Right forelimb (tissue), 1 donor: ENCODE results near the gene ITGB1BP2.
"Not testable (repeated sequence)": the region's sequence is repeated elsewhere in the genome, so short reads cannot be mapped to it uniquely, and the experiment has no call there.

Source experiments
- DNase-seq: peaks from one replicate; pipeline ENCODE4 v3.0.0-alpha.2; 2018

ITGB1BP2 gene

GRCh38 chrX:71302461-71303213 lies 1.1 kb downstream of the ITGB1BP2 start:
- DNase-seq: no peak

DNA sequence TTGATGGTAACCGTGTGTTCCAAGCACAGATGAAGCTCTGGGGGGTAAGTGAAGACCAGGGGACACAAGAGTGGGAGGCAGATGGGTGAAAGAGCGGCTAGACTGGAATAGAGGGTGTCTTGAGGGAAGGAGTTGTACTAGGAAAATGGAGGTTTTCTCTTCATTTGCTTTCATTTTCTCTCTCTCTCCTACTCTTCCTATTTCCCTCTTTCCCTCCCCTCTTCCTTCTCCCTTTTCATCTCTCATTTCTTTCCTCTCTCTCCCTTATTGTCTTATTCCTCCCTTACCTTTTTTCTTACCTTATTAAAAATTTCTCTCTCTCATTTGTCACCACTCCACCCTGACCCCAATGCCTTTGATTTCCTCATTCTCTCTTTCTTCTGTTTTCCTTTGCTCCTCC lies 3.0 kb downstream of the ITGB1BP2 start:
- DNase-seq: no peak

- no peak for DNase-seq
These were observed 14.4 kb downstream of the ITGB1BP2 start for GRCh38 chrX:71315917-71316316.

- not testable (repeated sequence) for DNase-seq
These were observed 15.4 kb downstream of the ITGB1BP2 start for GRCh38 chrX:71316959-71317358.

DNA sequence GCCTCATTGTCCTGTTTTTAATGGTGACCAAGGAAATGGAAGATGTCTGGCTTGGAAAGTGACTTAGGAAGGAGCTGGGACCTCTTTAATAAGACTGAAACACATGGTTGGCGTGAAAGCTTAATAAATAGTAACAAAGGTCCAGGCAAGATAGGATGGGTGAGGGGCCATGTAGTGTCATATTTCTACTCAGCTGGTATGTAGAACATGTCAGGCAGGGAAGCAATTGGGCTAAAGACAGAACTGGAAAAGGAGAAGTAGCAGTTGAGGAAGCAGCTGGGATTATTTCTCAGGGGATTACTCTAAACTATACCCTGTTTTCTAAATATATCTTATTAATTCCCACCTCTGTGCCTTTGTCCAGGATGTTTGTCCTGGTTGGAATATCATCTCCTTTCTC lies 18.6 kb downstream of the ITGB1BP2 start:
- no peak for DNase-seq

DNA sequence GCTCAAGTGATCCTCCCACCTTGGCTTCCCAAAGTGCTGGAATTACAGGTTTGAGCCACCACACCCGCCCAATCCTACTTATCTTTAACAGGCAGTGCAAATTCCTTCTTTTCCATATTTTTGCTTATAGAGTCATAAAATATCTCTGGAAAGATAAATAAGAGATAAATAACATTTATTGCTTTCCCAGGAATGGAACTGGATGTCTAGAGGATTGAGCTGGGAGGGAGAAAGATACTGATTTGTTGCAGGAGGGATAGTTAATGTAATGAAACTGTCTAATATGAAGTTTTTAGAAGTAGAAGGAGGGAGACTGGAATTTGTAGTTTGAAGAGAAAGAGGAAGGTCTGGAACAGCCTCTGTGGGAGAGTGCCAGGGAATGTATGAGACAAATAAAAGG lies 20.2 kb downstream of the ITGB1BP2 start:
- no peak for DNase-seq

DNA sequence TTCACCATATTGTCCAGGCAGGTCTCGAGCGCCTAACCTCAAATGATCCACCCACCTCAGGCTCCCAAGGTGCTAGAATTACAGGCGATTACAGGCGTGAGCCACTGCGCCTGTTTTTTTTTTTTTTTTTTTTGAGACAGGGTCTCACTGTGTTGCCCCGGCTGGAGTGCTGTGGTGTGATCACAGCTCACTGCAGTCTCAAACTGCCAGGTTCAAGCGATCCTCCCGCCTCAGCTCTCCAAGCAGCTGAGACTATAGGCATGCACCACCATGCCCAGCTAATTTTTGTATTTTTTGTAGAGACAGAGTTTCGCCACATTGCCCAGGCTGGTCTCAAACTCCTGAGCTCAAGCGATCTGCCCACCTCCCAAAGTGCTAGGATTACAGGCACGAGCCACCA lies 22.9 kb downstream of the ITGB1BP2 start:
- not testable (repeated sequence) for DNase-seq

- no peak for DNase-seq
These were observed 24.8 kb downstream of the ITGB1BP2 start for GRCh38 chrX:71326394-71326793.

DNA sequence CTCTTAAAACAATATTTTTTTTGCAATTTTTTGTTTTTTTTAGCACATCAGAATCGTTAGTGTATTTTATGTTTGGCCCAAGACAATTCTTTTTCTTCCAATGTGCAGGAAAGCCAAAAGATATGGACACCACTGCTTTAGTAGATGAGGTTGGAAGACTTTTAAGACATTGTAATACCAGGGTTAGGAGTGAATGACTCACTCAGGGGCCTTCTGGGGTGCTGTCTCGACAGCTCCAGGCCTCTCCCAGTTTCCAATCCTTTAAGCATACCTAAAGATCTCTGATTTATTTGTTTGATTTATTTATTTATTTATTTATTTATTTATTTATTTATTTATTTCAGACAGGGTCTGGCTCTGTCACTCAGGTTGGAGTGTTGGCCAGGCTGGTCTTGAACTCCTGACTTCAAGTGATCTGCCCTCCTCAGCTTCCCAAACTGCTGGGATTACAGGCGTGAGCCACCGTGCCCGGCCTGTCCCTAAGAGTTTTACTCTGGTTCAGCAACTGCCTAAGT lies 47.7 kb downstream of the ITGB1BP2 start:
- DNase-seq: not testable (repeated sequence)

DNA sequence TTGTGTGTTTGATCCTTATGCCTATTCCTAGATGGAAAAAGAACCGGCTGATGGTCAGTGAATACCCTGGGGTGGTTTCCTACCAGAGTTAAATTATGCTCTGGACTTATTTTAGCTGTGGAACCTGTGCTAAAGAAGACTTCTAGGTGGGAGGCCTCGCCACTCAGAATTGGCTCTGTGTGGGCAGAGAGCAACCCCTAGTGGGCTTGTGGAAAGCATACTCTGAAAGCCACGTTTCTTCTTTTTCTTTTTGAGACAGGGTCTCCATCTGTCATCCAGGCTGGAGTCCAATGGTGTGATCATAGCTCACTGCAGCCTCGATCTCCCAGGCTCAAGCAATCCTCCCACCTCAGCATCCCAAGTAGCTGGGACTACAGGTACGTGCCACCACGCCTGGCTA lies 48.3 kb downstream of the ITGB1BP2 start:
- not testable (repeated sequence) for DNase-seq

GRCh38 chrX:71352439-71352838 lies 50.9 kb downstream of the ITGB1BP2 start:
- DNase-seq: not testable (repeated sequence)
